Measurements from ENCODE around the gene ZNF416.

Gene ZNF416

GRCh38 chr19:57557659-57558058, 21.1 kb downstream of the ZNF416 start (continued):
- TF ChIP-seq POU6F1 (CRISPR knock-in tag; IDR thresholded peaks at IDR 0.05; ENCODE audit: borderline replicate concordance, low read depth) (no peak), BACH2 (CRISPR knock-in tag; IDR thresholded peaks at IDR 0.05; ENCODE audit: borderline replicate concordance) (no peak), ZC3H10 (CRISPR knock-in tag; IDR thresholded peaks at IDR 0.05) (no peak)

GRCh38 chr19:57552432-57552831, 26.3 kb downstream of the ZNF416 start:
- no peak for ATAC-seq
- no peak for TF ChIP-seq PATZ1 (CRISPR knock-in tag; IDR thresholded peaks at IDR 0.05; ENCODE audit: borderline replicate concordance)
- no peak for TF ChIP-seq OSR1 (CRISPR knock-in tag; IDR thresholded peaks at IDR 0.05)
- no peak for TF ChIP-seq CREB5 (CRISPR knock-in tag; IDR thresholded peaks at IDR 0.05; ENCODE audit: low read depth)
- no peak for TF ChIP-seq CSDC2 (CRISPR knock-in tag; IDR thresholded peaks at IDR 0.05)
- no peak for TF ChIP-seq CSRNP3 (CRISPR knock-in tag; IDR thresholded peaks at IDR 0.05)
- TF ChIP-seq ESRRG (CRISPR knock-in tag; IDR thresholded peaks at IDR 0.05), result no peak
- TF ChIP-seq ZFP30 (CRISPR knock-in tag; IDR thresholded peaks at IDR 0.05), result no peak
- no peak for TF ChIP-seq ZNF565 (CRISPR knock-in tag; conservative IDR thresholded peaks at IDR 0.05; ENCODE audit: low read depth)
- TF ChIP-seq RARB (CRISPR knock-in tag; IDR thresholded peaks at IDR 0.05), result no peak
- no peak for TF ChIP-seq BACH2 (CRISPR knock-in tag; IDR thresholded peaks at IDR 0.05; ENCODE audit: borderline replicate concordance)
- TF ChIP-seq PPARA (CRISPR knock-in tag; IDR thresholded peaks at IDR 0.05; ENCODE audit: borderline replicate concordance), result no peak
- no peak for TF ChIP-seq TOX (CRISPR knock-in tag; IDR thresholded peaks at IDR 0.05; ENCODE audit: borderline replicate concordance)
- no peak for TF ChIP-seq TSHZ2 (CRISPR knock-in tag; IDR thresholded peaks at IDR 0.05)
- no peak for TF ChIP-seq ZNF70 (CRISPR knock-in tag; IDR thresholded peaks at IDR 0.05)
- TF ChIP-seq ZFP3 (CRISPR knock-in tag; IDR thresholded peaks at IDR 0.05), result no peak
- TF ChIP-seq TCF4 (CRISPR knock-in tag; IDR thresholded peaks at IDR 0.05; ENCODE audit: borderline replicate concordance), result no peak
- TF ChIP-seq ARNTL (CRISPR knock-in tag; IDR thresholded peaks at IDR 0.05; ENCODE audit: borderline replicate concordance, low read depth), result no peak
- no peak for TF ChIP-seq SNAI2 (CRISPR knock-in tag; IDR thresholded peaks at IDR 0.05)
- no peak for TF ChIP-seq POU6F1 (CRISPR knock-in tag; IDR thresholded peaks at IDR 0.05; ENCODE audit: borderline replicate concordance, low read depth)
- TF ChIP-seq ISL1 (CRISPR knock-in tag; IDR thresholded peaks at IDR 0.05), result no peak

Measured in SK-N-SH treated with all-trans-retinoic acid at 6 μM for 48 hours (cell line).